ENCODE data around the gene PSMG4. TPM values are rescaled to one million over a fixed set of nuclear protein-coding genes. Genes with fewer than 3 reads are reported as not detected.

Gene PSMG4
- total and polyA plus RNA-seq, 9 of the 15 experiments (the other 6 are each of a cell fraction or from before 2014, with no cell fraction given) = 12.9 to 185 (median 52.0) TPM

DNA sequence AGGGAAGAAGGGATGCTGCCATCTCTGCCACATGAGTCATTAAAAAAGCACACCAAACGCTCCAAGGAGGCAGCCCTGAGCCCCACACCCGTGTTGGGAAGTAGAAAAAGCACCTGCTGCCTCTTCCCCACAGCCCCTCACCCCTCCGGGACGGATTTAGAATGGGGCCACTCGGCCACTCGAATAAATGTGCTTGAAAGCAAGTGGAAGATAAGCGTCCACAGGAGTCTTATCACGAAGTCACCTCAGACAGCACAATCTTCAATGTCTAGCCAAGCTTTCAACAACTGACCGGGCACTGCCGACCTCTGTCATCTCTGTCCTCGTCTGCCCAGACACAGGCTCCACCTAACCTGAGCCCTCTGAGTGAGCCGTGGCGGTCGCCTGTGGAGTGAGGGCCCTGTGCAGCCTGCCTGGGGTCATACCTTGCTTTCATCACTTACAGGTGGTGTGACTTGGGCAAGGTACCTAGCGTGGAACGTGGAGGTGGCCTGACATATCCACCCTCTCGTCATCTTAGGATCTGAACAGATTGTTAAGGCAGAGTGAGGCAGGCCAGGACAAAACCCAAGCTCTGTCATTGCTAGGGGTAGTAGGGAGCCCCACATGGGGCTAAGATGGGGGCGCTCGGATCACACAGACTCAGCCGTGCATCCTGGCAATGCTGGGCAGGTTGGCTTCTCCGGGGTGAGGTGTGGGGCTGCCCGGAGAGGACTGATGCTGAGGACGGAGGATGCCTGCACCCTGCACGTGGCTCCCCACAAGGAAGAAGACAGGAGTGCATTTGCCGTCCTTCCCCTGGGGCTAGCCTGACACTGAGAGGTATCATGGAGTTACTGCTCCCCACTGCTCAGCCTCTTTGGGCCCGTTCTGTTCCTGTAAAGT is 34.8 kb downstream of the PSMG4 start (continued):
- TF ChIP-seq, protein P1, sequence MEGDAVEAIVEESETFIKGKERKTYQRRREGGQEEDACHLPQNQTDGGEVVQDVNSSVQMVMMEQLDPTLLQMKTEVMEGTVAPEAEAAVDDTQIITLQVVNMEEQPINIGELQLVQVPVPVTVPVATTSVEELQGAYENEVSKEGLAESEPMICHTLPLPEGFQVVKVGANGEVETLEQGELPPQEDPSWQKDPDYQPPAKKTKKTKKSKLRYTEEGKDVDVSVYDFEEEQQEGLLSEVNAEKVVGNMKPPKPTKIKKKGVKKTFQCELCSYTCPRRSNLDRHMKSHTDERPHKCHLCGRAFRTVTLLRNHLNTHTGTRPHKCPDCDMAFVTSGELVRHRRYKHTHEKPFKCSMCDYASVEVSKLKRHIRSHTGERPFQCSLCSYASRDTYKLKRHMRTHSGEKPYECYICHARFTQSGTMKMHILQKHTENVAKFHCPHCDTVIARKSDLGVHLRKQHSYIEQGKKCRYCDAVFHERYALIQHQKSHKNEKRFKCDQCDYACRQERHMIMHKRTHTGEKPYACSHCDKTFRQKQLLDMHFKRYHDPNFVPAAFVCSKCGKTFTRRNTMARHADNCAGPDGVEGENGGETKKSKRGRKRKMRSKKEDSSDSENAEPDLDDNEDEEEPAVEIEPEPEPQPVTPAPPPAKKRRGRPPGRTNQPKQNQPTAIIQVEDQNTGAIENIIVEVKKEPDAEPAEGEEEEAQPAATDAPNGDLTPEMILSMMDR (IDR thresholded peaks at IDR 0.05 in 2 of 3, conservative IDR thresholded peaks at IDR 0.05 in 1 of 3; ENCODE audit: insufficient read depth in 2 of 3, low read depth in 1 of 3, low read length in 3 of 3) = no peak
- TF ChIP-seq ZKSCAN8 (CRISPR knock-in tag; IDR thresholded peaks at IDR 0.05) (no peak), KLF16 (IDR thresholded peaks at IDR 0.05) (peak; percentile 38; the same call in 1 of the 2 replicates), KDM1A (IDR thresholded peaks at IDR 0.05) (peak; percentile 37 to 41; a peak in 1 of 4 replicates)

DNA sequence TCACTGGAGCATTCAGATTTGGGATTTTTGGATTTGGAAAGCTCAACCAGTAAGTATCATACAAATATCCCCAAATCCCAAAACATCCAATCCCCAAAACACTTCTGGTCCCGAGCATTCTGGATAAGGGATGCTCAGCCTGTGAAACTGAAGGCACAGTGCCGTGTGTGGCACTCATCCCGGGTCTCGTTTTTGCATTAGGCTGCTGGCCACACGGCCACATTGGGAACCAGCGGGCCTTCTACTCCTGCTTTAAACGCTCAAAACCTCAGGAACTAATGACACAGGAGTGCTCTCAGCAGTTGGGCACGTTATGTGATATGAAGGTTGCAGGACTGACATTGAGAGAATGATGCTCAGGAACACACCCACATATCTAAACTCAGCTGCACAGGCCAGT is 35.6 kb downstream of the PSMG4 start:
- in situ Hi-C loops (cut with MboI) = no loop called here
- ATAC-seq (no peak), FAIRE-seq (no peak), DNase-seq (ENCODE audit: extremely low read depth in 1 of 4, low spot score in 3 of 4) (no peak)
- CTCF ChIA-PET (ENCODE audit: low intra/inter-chr PET ratio) = no interaction called here
- Histone ChIP-seq H2AFZ (ENCODE audit: low read depth, low read length) (no peak overlapping the region), H3K27me3 (ENCODE audit: control insufficient read depth in 2 of 2, insufficient read depth in 2 of 2, low read length in 2 of 2) (no peaks in the 10 kb centered on the region), H3K79me2 (ENCODE audit: control insufficient read depth, insufficient read depth, low read length) (no peaks in the 10 kb centered on the region), H3K9ac (ENCODE audit: insufficient read depth in 1 of 2, low read depth in 2 of 2, low read length in 2 of 2) (no peak overlapping the region), H3K4me2 (ENCODE audit: insufficient read depth, low read length) (no peak overlapping the region), H4K20me1 (replicated peaks; ENCODE audit: control insufficient read depth, insufficient read depth, low read length) (no peaks in the 10 kb centered on the region), H3K9me1 (ENCODE audit: control insufficient read depth, insufficient read depth, low read length) (no peaks in the 10 kb centered on the region), H3K36me3 (ENCODE audit: control insufficient read depth, insufficient read depth, low read length) (no peaks in the 10 kb centered on the region), H3K9me3 (replicated peaks; ENCODE audit: control insufficient read depth, insufficient read depth, low read depth, low read length) (no peaks in the 10 kb centered on the region), H3K4me3 (no peak overlapping the region), H3K27ac (ENCODE audit: extremely low read depth, low read depth, low read length) (no peak overlapping the region), H3K4me1 (replicated peaks in 1 of 2; ENCODE audit: control insufficient read depth in 2 of 2, insufficient read depth in 2 of 2, low read length in 2 of 2) (peaks cover 27 to 31% of the 10 kb centered on the region in 2 experiments)
- BruUV-seq (replicated peaks) = no TSS peak
- intact Hi-C loops (cut with micrococcal nuclease) = no loop called here
- TF ChIP-seq, protein P2, sequence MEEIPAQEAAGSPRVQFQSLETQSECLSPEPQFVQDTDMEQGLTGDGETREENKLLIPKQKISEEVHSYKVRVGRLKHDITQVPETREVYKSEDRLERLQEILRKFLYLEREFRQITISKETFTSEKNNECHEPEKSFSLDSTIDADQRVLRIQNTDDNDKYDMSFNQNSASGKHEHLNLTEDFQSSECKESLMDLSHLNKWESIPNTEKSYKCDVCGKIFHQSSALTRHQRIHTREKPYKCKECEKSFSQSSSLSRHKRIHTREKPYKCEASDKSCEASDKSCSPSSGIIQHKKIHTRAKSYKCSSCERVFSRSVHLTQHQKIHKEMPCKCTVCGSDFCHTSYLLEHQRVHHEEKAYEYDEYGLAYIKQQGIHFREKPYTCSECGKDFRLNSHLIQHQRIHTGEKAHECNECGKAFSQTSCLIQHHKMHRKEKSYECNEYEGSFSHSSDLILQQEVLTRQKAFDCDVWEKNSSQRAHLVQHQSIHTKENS (CRISPR knock-in tag; IDR thresholded peaks at IDR 0.05) = no peak
- TF ChIP-seq, protein P3, sequence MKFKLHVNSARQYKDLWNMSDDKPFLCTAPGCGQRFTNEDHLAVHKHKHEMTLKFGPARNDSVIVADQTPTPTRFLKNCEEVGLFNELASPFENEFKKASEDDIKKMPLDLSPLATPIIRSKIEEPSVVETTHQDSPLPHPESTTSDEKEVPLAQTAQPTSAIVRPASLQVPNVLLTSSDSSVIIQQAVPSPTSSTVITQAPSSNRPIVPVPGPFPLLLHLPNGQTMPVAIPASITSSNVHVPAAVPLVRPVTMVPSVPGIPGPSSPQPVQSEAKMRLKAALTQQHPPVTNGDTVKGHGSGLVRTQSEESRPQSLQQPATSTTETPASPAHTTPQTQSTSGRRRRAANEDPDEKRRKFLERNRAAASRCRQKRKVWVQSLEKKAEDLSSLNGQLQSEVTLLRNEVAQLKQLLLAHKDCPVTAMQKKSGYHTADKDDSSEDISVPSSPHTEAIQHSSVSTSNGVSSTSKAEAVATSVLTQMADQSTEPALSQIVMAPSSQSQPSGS (CRISPR knock-in tag; IDR thresholded peaks at IDR 0.05) = no peak
- TF ChIP-seq ZNF212 (CRISPR knock-in tag; IDR thresholded peaks at IDR 0.05) = no peak
- TF ChIP-seq ZNF507 (tag; conservative IDR thresholded peaks at IDR 0.05) = no peak
- no peak for TF ChIP-seq ZNF41 (CRISPR knock-in tag; conservative IDR thresholded peaks at IDR 0.05)
- POLR2A ChIA-PET = no interaction called here
- WGBS (ENCODE audit: insufficient coverage, low coverage, missing lambda C conversion rate) = 70% methylated on average over 8 of the region's 8 CpGs
